Activated CD4-positive, alpha-beta memory T cell treated with anti-CD3 and anti-CD28 coated beads for 36 hours (primary cell): Measurements from ENCODE around the gene CACNA1C. TPM values are rescaled to one million over a fixed set of nuclear protein-coding genes. Genes with fewer than 3 reads are reported as not detected.
A peak's percentile ranks its signal among the peaks of the same experiment; 100 is the strongest.
"Not testable (repeated sequence)": the region's sequence is repeated elsewhere in the genome, so short reads cannot be mapped to it uniquely, and the experiment has no call there.

Source experiments
- CTCF ChIA-PET: fragments of 350-600 bp; sonication (Branson Sonifier 250); formaldehyde crosslinking; loops from one replicate; lab custom pipeline; 2021; ENCODE audit warnings: antibody characterized with exemption, inconsistent platforms; lab: Charles Lee
- POLR2A ChIA-PET: fragments of 350-600 bp; sonication (Branson Sonifier 250); formaldehyde crosslinking; loops from one replicate; lab custom pipeline; 2021; ENCODE audit warnings: antibody characterized with exemption; lab: Charles Lee
- DNase-seq: peaks from one replicate; pipeline ENCODE4 v3.0.0-alpha.2; 2020
- H3K27ac Mint-ChIP-seq: one replicate; pipeline ENCODE4 v1.8.0; 2021; ENCODE audit warnings: mixed read lengths
- H3K27me3 Mint-ChIP-seq: one replicate; pipeline ENCODE4 v1.8.0; 2021; ENCODE audit warnings: mixed read lengths
- H3K36me3 Mint-ChIP-seq: one replicate; pipeline ENCODE4 v1.8.0; 2021; ENCODE audit warnings: mixed read lengths
- H3K4me1 Mint-ChIP-seq: one replicate; pipeline ENCODE4 v1.8.0; 2021; ENCODE audit warnings: low read depth, mixed read lengths
- H3K4me3 Mint-ChIP-seq: one replicate; pipeline ENCODE4 v1.8.0; 2021; ENCODE audit warnings: mild to moderate bottlenecking, mixed read lengths
- H3K9me3 Mint-ChIP-seq: one replicate; pipeline ENCODE4 v1.8.0; 2021; ENCODE audit warnings: mixed read lengths
- intact Hi-C: fragments of 100-400 bp; cut with micrococcal nuclease; formaldehyde crosslinking; loops from one replicate; pipeline ENCODE4 v1.15.1; 2023
- total RNA-seq, 2 experiments: library from RNA; stranded (reverse); gene quantifications; one replicate each; pipeline ENCODE4 v1.2.3, GENCODE V29; 2021

The CACNA1C gene
- total RNA-seq, 2 experiments from 2014 or later, result 0.07 to 0.12 TPM

- H3K4me1 Mint-ChIP-seq, result no peaks in the 10 kb centered on the region
- intact Hi-C loops, result no loop called here
- no peak overlapping the region for H3K4me3 Mint-ChIP-seq
- POLR2A ChIA-PET, result no interaction called here
- H3K36me3 Mint-ChIP-seq, result no peaks in the 10 kb centered on the region
- H3K27ac Mint-ChIP-seq, result no peak overlapping the region
- peaks cover 6% of the 10 kb centered on the region for H3K27me3 Mint-ChIP-seq
- H3K9me3 Mint-ChIP-seq, result no peaks in the 10 kb centered on the region
- no peak for DNase-seq
- CTCF ChIA-PET, result no interaction called here
Measured at GRCh38 chr12:2242816-2243215, 190.0 kb downstream of the CACNA1C start.

- H3K36me3 Mint-ChIP-seq, result no peaks in the 10 kb centered on the region
- peaks cover 6% of the 10 kb centered on the region for H3K27me3 Mint-ChIP-seq
- intact Hi-C loops, result no loop called here
- H3K4me3 Mint-ChIP-seq, result no peak overlapping the region
- DNase-seq, result peak; percentile 10
- no peak overlapping the region for H3K27ac Mint-ChIP-seq
- H3K4me1 Mint-ChIP-seq, result no peaks in the 10 kb centered on the region
- ChIA-PET CTCF (no interaction called here), POLR2A (no interaction called here)
- H3K9me3 Mint-ChIP-seq, result no peaks in the 10 kb centered on the region
Measured at GRCh38 chr12:2243275-2243674, 190.5 kb downstream of the CACNA1C start.

GRCh38 chr12:2244013-2244861 lies 191.4 kb downstream of the CACNA1C start:
- ChIA-PET CTCF (no interaction called here), POLR2A (no interaction called here)
- no peak overlapping the region for H3K27ac Mint-ChIP-seq
- H3K4me1 Mint-ChIP-seq, result no peaks in the 10 kb centered on the region
- H3K36me3 Mint-ChIP-seq, result no peaks in the 10 kb centered on the region
- intact Hi-C loops, result no loop called here
- no peak for DNase-seq
- H3K27me3 Mint-ChIP-seq, result peaks cover 6% of the 10 kb centered on the region
- H3K9me3 Mint-ChIP-seq, result no peaks in the 10 kb centered on the region
- no peak overlapping the region for H3K4me3 Mint-ChIP-seq

- Mint-ChIP-seq H3K27ac (no peak overlapping the region), H3K4me1 (no peaks in the 10 kb centered on the region), H3K36me3 (no peaks in the 10 kb centered on the region), H3K4me3 (no peak overlapping the region), H3K27me3 (peaks cover 6% of the 10 kb centered on the region), H3K9me3 (no peaks in the 10 kb centered on the region)
- ChIA-PET CTCF (no interaction called here), POLR2A (no interaction called here)
- no peak for DNase-seq
- intact Hi-C loops, result no loop called here
Measured at GRCh38 chr12:2246358-2246757, 193.6 kb downstream of the CACNA1C start.

GRCh38 chr12:2247120-2247519 lies 194.3 kb downstream of the CACNA1C start:
- no peak overlapping the region for H3K27ac Mint-ChIP-seq
- no peaks in the 10 kb centered on the region for H3K4me1 Mint-ChIP-seq
- ChIA-PET CTCF (no interaction called here), POLR2A (no interaction called here)
- H3K9me3 Mint-ChIP-seq, result no peaks in the 10 kb centered on the region
- peaks cover 2% of the 10 kb centered on the region for H3K27me3 Mint-ChIP-seq
- H3K36me3 Mint-ChIP-seq, result no peaks in the 10 kb centered on the region
- intact Hi-C loops, result no loop called here
- H3K4me3 Mint-ChIP-seq, result no peak overlapping the region
- no peak for DNase-seq

- CTCF ChIA-PET, result no interaction called here
- POLR2A ChIA-PET, result no interaction called here
- Mint-ChIP-seq H3K9me3 (no peaks in the 10 kb centered on the region), H3K27me3 (no peaks in the 10 kb centered on the region), H3K4me3 (no peak overlapping the region), H3K36me3 (no peaks in the 10 kb centered on the region), H3K27ac (no peak overlapping the region), H3K4me1 (no peaks in the 10 kb centered on the region)
- intact Hi-C loops, result no loop called here
- DNase-seq, result no peak
Measured at GRCh38 chr12:2247596-2247995, 194.8 kb downstream of the CACNA1C start.

- intact Hi-C loops, result no loop called here
- Mint-ChIP-seq H3K4me3 (no peak overlapping the region), H3K27ac (no peak overlapping the region), H3K36me3 (no peaks in the 10 kb centered on the region), H3K9me3 (no peaks in the 10 kb centered on the region), H3K4me1 (no peaks in the 10 kb centered on the region), H3K27me3 (no peaks in the 10 kb centered on the region)
- CTCF ChIA-PET, result no interaction called here
- no peak for DNase-seq
- POLR2A ChIA-PET, result no interaction called here
Measured at GRCh38 chr12:2248087-2248900, 195.5 kb downstream of the CACNA1C start.

GRCh38 chr12:2248901-2249381 lies 196.2 kb downstream of the CACNA1C start:
- no peaks in the 10 kb centered on the region for H3K9me3 Mint-ChIP-seq
- no peaks in the 10 kb centered on the region for H3K27me3 Mint-ChIP-seq
- H3K4me3 Mint-ChIP-seq, result no peak overlapping the region
- no peaks in the 10 kb centered on the region for H3K4me1 Mint-ChIP-seq
- DNase-seq, result no peak
- no peak overlapping the region for H3K27ac Mint-ChIP-seq
- POLR2A ChIA-PET, result no interaction called here
- no peaks in the 10 kb centered on the region for H3K36me3 Mint-ChIP-seq
- intact Hi-C loops, result no loop called here
- CTCF ChIA-PET, result no interaction called here

- no peaks in the 10 kb centered on the region for H3K36me3 Mint-ChIP-seq
- ChIA-PET CTCF (no interaction called here), POLR2A (no interaction called here)
- peaks cover 3% of the 10 kb centered on the region for H3K9me3 Mint-ChIP-seq
- DNase-seq, result no peak
- no peaks in the 10 kb centered on the region for H3K27me3 Mint-ChIP-seq
- no peaks in the 10 kb centered on the region for H3K4me1 Mint-ChIP-seq
- no peak overlapping the region for H3K27ac Mint-ChIP-seq
- H3K4me3 Mint-ChIP-seq, result no peak overlapping the region
- intact Hi-C loops, result no loop called here
Measured at GRCh38 chr12:2250797-2251196, 198.0 kb downstream of the CACNA1C start.

- Mint-ChIP-seq H3K27me3 (no peaks in the 10 kb centered on the region), H3K9me3 (peaks cover 5% of the 10 kb centered on the region), H3K27ac (no peak overlapping the region), H3K36me3 (no peaks in the 10 kb centered on the region), H3K4me1 (no peaks in the 10 kb centered on the region), H3K4me3 (no peak overlapping the region)
- ChIA-PET CTCF (no interaction called here), POLR2A (no interaction called here)
- intact Hi-C loops, result no loop called here
- no peak for DNase-seq
Measured at GRCh38 chr12:2251526-2252209, 198.9 kb downstream of the CACNA1C start.

- peaks cover 2% of the 10 kb centered on the region for H3K4me1 Mint-ChIP-seq
- CTCF ChIA-PET, result no interaction called here
- H3K36me3 Mint-ChIP-seq, result no peaks in the 10 kb centered on the region
- peaks cover 5% of the 10 kb centered on the region for H3K9me3 Mint-ChIP-seq
- no peak for DNase-seq
- H3K27me3 Mint-ChIP-seq, result peaks cover 7% of the 10 kb centered on the region
- H3K4me3 Mint-ChIP-seq, result no peak overlapping the region
- POLR2A ChIA-PET, result no interaction called here
- no peak overlapping the region for H3K27ac Mint-ChIP-seq
- intact Hi-C loops, result no loop called here
Measured at GRCh38 chr12:2255311-2255710, 202.5 kb downstream of the CACNA1C start.

- H3K4me3 Mint-ChIP-seq, H3K27ac Mint-ChIP-seq, CTCF ChIA-PET, intact Hi-C loops, H3K27me3 Mint-ChIP-seq, H3K9me3 Mint-ChIP-seq, H3K36me3 Mint-ChIP-seq, H3K4me1 Mint-ChIP-seq, POLR2A ChIA-PET, DNase-seq: not testable (repeated sequence)
Measured at GRCh38 chr12:2255731-2256130, 202.9 kb downstream of the CACNA1C start.
